Measurements from ENCODE around the gene EIF2A. TPM values are rescaled to one million over a fixed set of nuclear protein-coding genes. Genes with fewer than 3 reads are reported as not detected.
"Not testable (repeated sequence)": the region's sequence is repeated elsewhere in the genome, so short reads cannot be mapped to it uniquely, and the experiment has no call there.

EIF2A gene
- total RNA-seq, 4 donors from 2014 or later, result 83.1 to 201 (median 109) TPM

DNA sequence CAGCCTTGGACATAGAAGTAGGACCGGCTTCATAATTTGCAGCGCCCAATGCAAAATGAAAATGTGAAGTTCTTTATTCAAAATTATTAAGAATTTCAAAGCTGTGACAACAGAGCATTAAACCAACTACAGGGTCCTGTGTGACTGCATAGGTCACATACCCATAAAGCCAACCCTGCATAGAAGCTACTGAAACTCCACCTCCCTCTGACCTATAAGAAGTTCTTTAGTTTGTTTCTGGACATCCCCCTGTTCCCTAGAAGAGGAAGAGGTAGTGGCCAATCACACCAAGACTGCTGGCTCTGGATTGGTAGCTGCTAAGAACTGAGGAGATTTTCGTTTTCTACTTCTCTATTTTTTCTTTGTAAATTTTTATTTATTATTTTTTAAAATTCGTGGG, 47.6 kb downstream of the EIF2A start:
- H3K27me3 ChIP-seq, result no peaks in the 10 kb centered on the region
- no peak overlapping the region for H3K4me3 ChIP-seq
- TF ChIP-seq CTCF (IDR thresholded peaks at IDR 0.05), result no peak
- TF ChIP-seq POLR2A (IDR thresholded peaks at IDR 0.05), result no peak
- no peaks in the 10 kb centered on the region for H3K9me3 ChIP-seq
- H3K36me3 ChIP-seq, result no peaks in the 10 kb centered on the region
- H3K27ac ChIP-seq, result no peak overlapping the region
- no peaks in the 10 kb centered on the region for H3K4me1 ChIP-seq
- DNase-seq, result no peak

- Histone ChIP-seq H3K27ac (no peak overlapping the region), H3K36me3 (no peaks in the 10 kb centered on the region), H3K27me3 (no peaks in the 10 kb centered on the region), H3K4me1 (peaks cover 0 to 9% (median 0%) of the 10 kb centered on the region in 4 donors), H3K4me3 (no peak overlapping the region), H3K9me3 (no peaks in the 10 kb centered on the region)
- no peak for TF ChIP-seq POLR2A (IDR thresholded peaks at IDR 0.05)
- no peak for TF ChIP-seq CTCF (IDR thresholded peaks at IDR 0.05)
- DNase-seq, result no peak
Measured at GRCh38 chr3:150597646-150598045, 51.1 kb downstream of the EIF2A start.

DNA sequence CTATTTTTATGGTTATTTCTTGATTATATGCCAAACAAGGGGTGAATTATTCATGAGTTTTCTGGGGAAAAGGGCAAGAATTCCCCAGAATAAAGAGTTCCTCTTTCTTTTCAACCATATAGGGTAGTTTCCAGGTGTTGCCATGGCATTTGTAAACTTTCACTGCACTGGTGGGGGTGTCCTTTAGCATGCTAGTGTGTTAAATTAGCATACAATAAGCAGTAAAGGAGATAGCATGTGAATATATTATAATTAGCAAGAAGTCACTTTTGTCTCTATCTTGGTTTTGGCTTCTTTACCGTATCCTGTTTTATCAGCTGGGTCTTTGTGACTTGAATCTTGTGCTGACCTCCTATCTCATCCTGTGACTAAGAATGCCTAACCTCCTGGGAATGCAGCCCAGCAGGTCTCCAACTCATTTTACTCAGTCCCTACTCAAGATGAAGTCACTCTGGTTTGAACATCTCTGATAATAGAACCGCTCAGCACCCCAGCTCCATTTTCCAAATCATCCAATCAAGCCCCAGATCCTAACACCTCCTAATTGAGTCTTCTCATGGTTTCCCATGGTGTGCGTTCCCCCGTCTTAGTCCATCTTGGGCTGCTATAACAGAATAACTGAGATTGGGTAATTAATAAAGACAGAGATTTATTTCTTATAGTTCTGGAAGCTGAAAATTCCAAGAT, 53.2 kb downstream of the EIF2A start:
- Histone ChIP-seq H3K4me3 (no peak overlapping the region), H3K9me3 (no peaks in the 10 kb centered on the region), H3K27me3 (no peaks in the 10 kb centered on the region), H3K36me3 (no peaks in the 10 kb centered on the region), H3K4me1 (peaks cover 0 to 17% (median 2%) of the 10 kb centered on the region in 4 donors), H3K27ac (peak overlapping the region in 1 of 4 donors; percentile 55)
- no peak for DNase-seq
- no peak for TF ChIP-seq POLR2A (IDR thresholded peaks at IDR 0.05)
- TF ChIP-seq CTCF (IDR thresholded peaks at IDR 0.05), result no peak

- DNase-seq, H3K4me3 ChIP-seq, H3K27me3 ChIP-seq, H3K9me3 ChIP-seq, H3K36me3 ChIP-seq: not testable (repeated sequence)
- peak overlapping the region in 1 of 4 donors; percentile 60 for H3K27ac ChIP-seq
- H3K4me1 ChIP-seq, result peaks cover 0 to 28% (median 5%) of the 10 kb centered on the region in 4 donors
Measured at GRCh38 chr3:150600647-150601530, 54.3 kb downstream of the EIF2A start.

DNA sequence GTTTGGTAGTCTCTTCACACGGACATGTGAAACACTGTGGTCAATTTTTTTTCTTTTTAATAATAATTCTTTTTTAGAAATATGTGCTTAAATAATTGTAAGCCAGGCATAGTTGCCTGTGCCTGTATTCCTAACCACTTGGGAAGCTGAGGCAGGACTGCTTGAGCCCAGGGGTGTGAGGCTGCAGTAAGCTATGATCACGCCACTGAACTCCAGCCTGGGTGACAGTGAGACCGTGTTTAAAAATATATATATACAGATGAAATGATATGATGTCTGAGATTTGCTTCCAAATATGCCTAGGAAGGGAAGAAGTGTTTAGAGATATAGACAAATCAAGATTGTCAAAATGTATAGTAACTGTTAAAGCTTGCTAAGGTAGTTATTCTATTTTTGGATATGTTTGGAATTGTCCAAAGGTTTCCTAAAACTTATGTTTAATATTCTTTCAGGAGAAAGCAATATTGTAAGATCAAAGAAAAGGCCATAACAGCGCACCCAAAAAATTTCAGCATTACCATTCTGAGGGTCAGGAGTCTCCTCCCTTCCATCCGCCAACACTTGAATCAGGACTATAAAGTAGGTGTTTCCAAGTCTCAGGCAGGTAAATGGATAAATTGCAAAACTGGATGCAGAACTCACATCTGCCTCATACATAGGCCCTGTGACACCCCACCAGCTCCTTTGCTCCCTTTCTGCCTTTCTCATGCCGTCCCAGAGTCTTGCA, 56.0 kb downstream of the EIF2A start:
- Histone ChIP-seq H3K4me3 (peak overlapping the region; percentile 63 to 87 (median 74)), H3K9me3 (no peaks in the 10 kb centered on the region), H3K27ac (peak overlapping the region; percentile 93 to 99 (median 96)), H3K4me1 (peaks cover 0 to 42% (median 11%) of the 10 kb centered on the region in 4 donors), H3K27me3 (no peaks in the 10 kb centered on the region), H3K36me3 (no peaks in the 10 kb centered on the region)
- TF ChIP-seq CTCF (IDR thresholded peaks at IDR 0.05) (no peak), POLR2A (IDR thresholded peaks at IDR 0.05) (no peak)
- DNase-seq, result no peak
